Endodermal cell (in vitro differentiated cells): Measurements from ENCODE around the gene RAB3C. TPM values are rescaled to one million over a fixed set of nuclear protein-coding genes. Genes with fewer than 3 reads are reported as not detected.

Experiments used
- DNase-seq: peaks from one replicate; pipeline ENCODE4 v3.0.0-alpha.2; 2017
- H3K27ac ChIP-seq: 2 replicates; pipeline ENCODE4 v1.5.1; 2013; ENCODE audit warnings: mild to moderate bottlenecking, low read depth, low read length, moderate library complexity
- H3K27me3 ChIP-seq: 2 replicates; pipeline ENCODE4 v1.6.1; 2013; ENCODE audit warnings: mild to moderate bottlenecking, low read length, moderate library complexity; ENCODE audit not compliant: insufficient read depth, control insufficient read depth, poor library complexity, severe bottlenecking
- H3K36me3 ChIP-seq: 2 replicates; pipeline ENCODE4 v1.7.0; 2013; ENCODE audit warnings: mild to moderate bottlenecking, low read length, moderate library complexity; ENCODE audit not compliant: control insufficient read depth, insufficient read depth
- H3K4me1 ChIP-seq: one replicate; pipeline ENCODE4 v1.7.0; 2013; ENCODE audit warnings: low read length; ENCODE audit not compliant: control insufficient read depth, insufficient read depth
- H3K4me3 ChIP-seq: 2 replicates; pipeline ENCODE4 v1.5.1; 2013; ENCODE audit warnings: mild to moderate bottlenecking, low read length, moderate library complexity
- H3K9ac ChIP-seq: 2 replicates; pipeline ENCODE4 v1.6.1; 2013; ENCODE audit warnings: mild to moderate bottlenecking, low read length, moderate library complexity; ENCODE audit not compliant: poor library complexity, severe bottlenecking; ENCODE audit errors: extremely low read depth
- H3K9me3 ChIP-seq: 2 replicates; pipeline ENCODE4 v1.6.1; 2013; ENCODE audit warnings: mild to moderate bottlenecking, low read length, moderate library complexity; ENCODE audit not compliant: control insufficient read depth
- H3K27ac Mint-ChIP-seq: 2 replicates; pipeline ENCODE4 v1.8.0; 2020; ENCODE audit warnings: mixed read lengths
- H3K27me3 Mint-ChIP-seq: 2 replicates; pipeline ENCODE4 v1.8.0; 2021; ENCODE audit warnings: mild to moderate bottlenecking, mixed read lengths; ENCODE audit not compliant: insufficient read depth
- H3K36me3 Mint-ChIP-seq: 2 replicates; pipeline ENCODE4 v1.8.0; 2020; ENCODE audit warnings: low read depth, mixed read lengths
- H3K4me1 Mint-ChIP-seq: 2 replicates; pipeline ENCODE4 v1.8.0; 2020; ENCODE audit warnings: mixed read lengths
- H3K4me3 Mint-ChIP-seq: 2 replicates; pipeline ENCODE4 v1.8.0; 2020; ENCODE audit warnings: mild to moderate bottlenecking, moderate library complexity, mixed read lengths
- H3K9me3 Mint-ChIP-seq: 2 replicates; pipeline ENCODE4 v1.8.0; 2020; ENCODE audit warnings: mild to moderate bottlenecking, mixed read lengths
- CTCF ChIP-seq: fragments of 200-600 bp; sonication (generic); conservative IDR thresholded peaks from 2 replicates; pipeline ENCODE4 v1.5.0; 2021; ENCODE audit warnings: antibody characterized with exemption, mild to moderate bottlenecking
- WGBS, 2 experiments: methylation state at CpG; one replicate each; pipeline versions ENCODE4 v1.1.5 to v1.1.7; 2013; ENCODE audit warnings: missing lambda C conversion rate in 2 of 2, mixed read lengths in 1 of 2; ENCODE audit not compliant: insufficient coverage in 1 of 2, insufficient read length in 1 of 2; 5-methylcytosine and 5-hydroxymethylcytosine counted together
- total RNA-seq, 2 donors: library from RNA; stranded (reverse); fragmentation: NEBNext Ultra II Directional in 1 of 2; extraction: Animal tissue kit (Norgen Biotek cat#: 25700) in 1 of 2; gene quantifications; 2 replicates in 1 of 2; 3 replicates in 1 of 2; pipeline ENCODE4 v1.2.1, GENCODE V29; 2021

RAB3C gene
- total RNA-seq, 2 donors from 2014 or later: 5.8 to 15.1 TPM

GRCh38 chr5:58804291-58804690 lies 221.4 kb downstream of the RAB3C start:
- no peak overlapping the region for H3K4me3 ChIP-seq
- H3K4me1 Mint-ChIP-seq: peaks cover 38% of the 10 kb centered on the region
- H3K9me3 ChIP-seq: no peaks in the 10 kb centered on the region
- H3K4me3 Mint-ChIP-seq: no peak overlapping the region
- no peak for TF ChIP-seq CTCF
- H3K9ac ChIP-seq: no peak overlapping the region
- H3K27me3 ChIP-seq: no peaks in the 10 kb centered on the region
- H3K4me1 ChIP-seq: peaks cover 6% of the 10 kb centered on the region
- H3K27ac Mint-ChIP-seq: no peak overlapping the region
- DNase-seq: peak; percentile 83
- no peaks in the 10 kb centered on the region for H3K36me3 Mint-ChIP-seq
- no peaks in the 10 kb centered on the region for H3K9me3 Mint-ChIP-seq
- H3K27ac ChIP-seq: peak overlapping the region; percentile 34
- no peaks in the 10 kb centered on the region for H3K36me3 ChIP-seq
- H3K27me3 Mint-ChIP-seq: peaks cover 13% of the 10 kb centered on the region

DNA sequence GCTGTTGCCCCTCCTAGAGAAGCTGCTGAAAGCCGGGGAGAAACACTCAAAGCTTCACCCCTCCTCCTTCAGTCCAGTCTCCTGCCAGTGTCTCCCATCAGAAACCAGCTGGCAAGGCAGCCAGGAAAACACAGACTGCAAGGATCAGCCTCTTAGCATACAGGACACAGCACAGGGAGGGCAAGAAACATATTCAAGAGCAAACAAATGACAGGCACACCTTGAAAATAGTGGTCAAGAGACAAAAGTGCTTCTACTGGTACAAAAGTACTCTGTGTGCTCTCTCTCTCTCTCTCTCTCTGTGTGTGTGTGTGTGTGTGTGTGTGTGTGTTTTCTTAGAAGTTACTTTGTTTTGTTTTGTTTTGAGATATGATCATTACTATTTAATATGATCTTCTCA lies 227.2 kb downstream of the RAB3C start:
- no peak for DNase-seq
- H3K27me3 ChIP-seq: no peaks in the 10 kb centered on the region
- no peaks in the 10 kb centered on the region for H3K4me1 ChIP-seq
- no peak overlapping the region for H3K4me3 Mint-ChIP-seq
- H3K36me3 ChIP-seq: no peaks in the 10 kb centered on the region
- H3K27ac Mint-ChIP-seq: no peak overlapping the region
- H3K9ac ChIP-seq: no peak overlapping the region
- no peak for TF ChIP-seq CTCF
- H3K36me3 Mint-ChIP-seq: no peaks in the 10 kb centered on the region
- H3K9me3 Mint-ChIP-seq: no peaks in the 10 kb centered on the region
- H3K4me1 Mint-ChIP-seq: peaks cover 24% of the 10 kb centered on the region
- no peak overlapping the region for H3K27ac ChIP-seq
- no peaks in the 10 kb centered on the region for H3K9me3 ChIP-seq
- H3K27me3 Mint-ChIP-seq: peaks cover 4% of the 10 kb centered on the region
- WGBS, 2 experiments: 72% methylated on average over 1 of the region's 1 CpG; no CpG with 5 or more reads in 1 of the 2 experiments
- H3K4me3 ChIP-seq: no peak overlapping the region

DNA sequence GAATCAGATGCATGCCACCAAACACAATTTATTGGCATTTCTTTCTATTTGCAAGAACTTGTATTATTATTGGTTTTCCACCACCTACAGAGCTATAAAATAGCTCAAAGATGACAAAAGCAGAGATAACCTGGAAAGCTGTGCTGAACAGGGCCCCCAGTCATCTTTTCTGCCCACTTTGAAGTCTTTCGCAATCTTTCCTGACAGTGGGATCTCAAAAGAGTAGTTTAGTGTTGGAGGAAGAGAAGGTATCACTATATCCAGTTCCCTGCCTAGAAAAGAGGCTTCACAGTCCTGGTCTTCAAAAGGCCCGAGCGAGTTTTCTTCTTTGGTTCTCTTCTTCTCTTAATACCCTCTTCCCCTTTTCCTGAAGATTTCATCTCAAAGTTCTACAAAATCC lies 231.0 kb downstream of the RAB3C start:
- 96 to 100% methylated on average over 2 to 3 of the region's 3 CpGs for WGBS, 2 experiments
- no peaks in the 10 kb centered on the region for H3K36me3 ChIP-seq
- Mint-ChIP-seq H3K36me3 (no peaks in the 10 kb centered on the region), H3K27ac (no peak overlapping the region), H3K27me3 (no peaks in the 10 kb centered on the region), H3K9me3 (no peaks in the 10 kb centered on the region), H3K4me3 (no peak overlapping the region), H3K4me1 (peaks cover 19% of the 10 kb centered on the region)
- TF ChIP-seq CTCF: no peak
- no peak overlapping the region for H3K9ac ChIP-seq
- no peak for DNase-seq
- no peak overlapping the region for H3K4me3 ChIP-seq
- no peaks in the 10 kb centered on the region for H3K9me3 ChIP-seq
- no peak overlapping the region for H3K27ac ChIP-seq
- H3K4me1 ChIP-seq: no peaks in the 10 kb centered on the region
- H3K27me3 ChIP-seq: no peaks in the 10 kb centered on the region
